Measurements from ENCODE around the gene RPL31.

RPL31 gene

GRCh38 chr2:100984892-100985307 lies 17.2 kb upstream of the RPL31 start:
- no peak overlapping the region for H3K4me3 ChIP-seq (ENCODE audit: low read depth, low read length)
- in situ Hi-C loops (cut with HindIII; ENCODE audit: low sequenced_read_pairs), result no loop called here
- peak; percentile 81 for TF ChIP-seq CTCF (IDR thresholded peaks at IDR 0.05; ENCODE audit: low read depth, low read length, missing control alignments)
- DNase-seq (ENCODE audit: low read depth), result peak; percentile 52

DNA sequence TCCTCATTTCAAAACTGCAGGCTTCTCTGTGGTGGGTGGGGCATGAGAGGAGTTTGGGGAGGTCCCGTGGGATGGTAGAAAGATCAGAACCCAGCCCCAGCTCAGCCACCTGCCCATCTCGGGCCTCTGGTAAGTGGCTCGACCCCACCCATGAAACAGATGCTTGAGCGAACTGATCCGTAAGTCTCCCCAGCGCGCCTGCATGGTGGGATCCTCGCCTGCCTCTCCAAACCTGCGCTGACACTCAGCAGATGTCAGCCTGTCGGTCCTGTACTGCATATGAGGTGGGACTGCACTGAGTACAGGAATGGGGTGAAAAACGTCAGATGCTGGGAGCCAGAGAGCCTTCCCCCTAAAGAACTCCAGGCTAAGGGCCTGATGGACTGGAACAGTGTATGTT lies 15.9 kb upstream of the RPL31 start:
- in situ Hi-C loops (cut with HindIII; ENCODE audit: low sequenced_read_pairs), result no loop called here
- no peak for TF ChIP-seq CTCF (IDR thresholded peaks at IDR 0.05; ENCODE audit: low read depth, low read length, missing control alignments)
- no peak overlapping the region for H3K4me3 ChIP-seq (ENCODE audit: low read depth, low read length)
- DNase-seq (ENCODE audit: low read depth), result no peak

- no peak overlapping the region for H3K4me3 ChIP-seq (ENCODE audit: low read depth, low read length)
- in situ Hi-C loops (cut with HindIII; ENCODE audit: low sequenced_read_pairs), result no loop called here
- DNase-seq (ENCODE audit: low read depth), result no peak
- no peak for TF ChIP-seq CTCF (IDR thresholded peaks at IDR 0.05; ENCODE audit: low read depth, low read length, missing control alignments)
Measured at GRCh38 chr2:100987536-100987935, 14.6 kb upstream of the RPL31 start.

DNA sequence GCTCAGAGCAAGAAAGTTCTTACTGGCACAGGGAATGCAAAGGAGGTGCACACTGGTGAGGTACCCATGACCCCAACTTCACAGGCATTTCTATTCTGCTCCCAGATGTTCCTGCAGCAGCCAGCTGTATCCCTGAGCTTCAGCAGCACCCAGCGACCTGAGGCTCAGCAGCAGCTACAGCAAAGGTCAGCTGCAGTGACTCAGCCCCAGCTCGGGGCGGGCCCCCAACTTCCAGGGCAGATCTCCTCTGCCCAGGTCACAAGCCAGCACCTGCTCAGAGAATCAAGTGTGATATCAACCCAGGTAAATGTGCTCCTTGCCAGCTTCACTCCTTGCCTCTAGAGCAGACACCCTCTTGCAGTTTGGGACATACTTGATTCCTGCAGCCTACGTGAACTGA lies 14.1 kb upstream of the RPL31 start:
- H3K4me3 ChIP-seq (ENCODE audit: low read depth, low read length), result no peak overlapping the region
- TF ChIP-seq CTCF (IDR thresholded peaks at IDR 0.05; ENCODE audit: low read depth, low read length, missing control alignments), result no peak
- in situ Hi-C loops (cut with HindIII; ENCODE audit: low sequenced_read_pairs), result no loop called here
- no peak for DNase-seq (ENCODE audit: low read depth)

- DNase-seq (ENCODE audit: low read depth), result no peak
- H3K4me3 ChIP-seq (ENCODE audit: low read depth, low read length), result no peak overlapping the region
- TF ChIP-seq CTCF (IDR thresholded peaks at IDR 0.05; ENCODE audit: low read depth, low read length, missing control alignments), result no peak
- in situ Hi-C loops (cut with HindIII; ENCODE audit: low sequenced_read_pairs), result no loop called here
Measured at GRCh38 chr2:100988630-100989417, 13.3 kb upstream of the RPL31 start.

GRCh38 chr2:100989666-100990065 lies 12.4 kb upstream of the RPL31 start:
- no peak for TF ChIP-seq CTCF (IDR thresholded peaks at IDR 0.05; ENCODE audit: low read depth, low read length, missing control alignments)
- in situ Hi-C loops (cut with HindIII; ENCODE audit: low sequenced_read_pairs), result no loop called here
- DNase-seq (ENCODE audit: low read depth), result no peak
- no peak overlapping the region for H3K4me3 ChIP-seq (ENCODE audit: low read depth, low read length)
